Spinal cord (tissue), 10 donors: Measurements from ENCODE around the gene PRB2. TPM values are rescaled to one million over a fixed set of nuclear protein-coding genes. Genes with fewer than 3 reads are reported as not detected.
A peak's percentile ranks its signal among the peaks of the same experiment; 100 is the strongest.
"Not testable (repeated sequence)": the region's sequence is repeated elsewhere in the genome, so short reads cannot be mapped to it uniquely, and the experiment has no call there.

Experiments
- DNase-seq, 6 donors: peaks; one replicate each; pipeline versions ENCODE4 v3.0.0 to v3.0.0-alpha.2; 2013 to 2015; ENCODE audit warnings: low spot score in 6 of 6, low read depth in 4 of 6
- H3K27ac ChIP-seq: one replicate; pipeline ENCODE4 v1.5.1; 2013; ENCODE audit warnings: low read depth, low read length, control low read depth
- H3K27me3 ChIP-seq: one replicate; pipeline ENCODE4 v1.6.1; 2013; ENCODE audit warnings: low read length; ENCODE audit not compliant: control insufficient read depth, insufficient read depth
- H3K36me3 ChIP-seq: one replicate; pipeline ENCODE4 v1.6.1; 2013; ENCODE audit warnings: low read length; ENCODE audit not compliant: control insufficient read depth, insufficient read depth
- H3K4me1 ChIP-seq: one replicate; pipeline ENCODE4 v1.6.1; 2013; ENCODE audit warnings: low read length; ENCODE audit not compliant: control insufficient read depth, insufficient read depth
- H3K4me3 ChIP-seq: one replicate; pipeline ENCODE4 v1.5.1; 2013; ENCODE audit warnings: low read depth, low read length, control low read depth
- H3K9me3 ChIP-seq: one replicate; pipeline ENCODE4 v1.6.1; 2013; ENCODE audit warnings: low read length; ENCODE audit not compliant: control insufficient read depth, insufficient read depth
- WGBS: methylation state at CpG from one replicate; pipeline ENCODE4 v1.1.5; 2013; ENCODE audit warnings: missing lambda C conversion rate; ENCODE audit not compliant: insufficient coverage; 5-methylcytosine and 5-hydroxymethylcytosine counted together
- polyA plus RNA-seq, 2 donors: library from polyadenylated mRNA; unstranded; fragments of 120-200 nt; gene quantifications; one replicate each; pipeline ENCODE4 v1.2.1, GENCODE V29; 2013; ENCODE audit not compliant: insufficient read length in 2 of 2
- total RNA-seq, 2 donors: library from RNA; depleted of rRNA in 1 of 2; stranded (reverse); fragments of 120-200 nt in 1 of 2; fragments of >200 nt in 1 of 2; gene quantifications; one replicate each; pipeline versions ENCODE4 v1.2.3 to v1.2.4, GENCODE V29; 2013 to 2014
- donor health status: healthy.

The PRB2 gene
- total and polyA plus RNA-seq, 4 donors, result not detected

DNA sequence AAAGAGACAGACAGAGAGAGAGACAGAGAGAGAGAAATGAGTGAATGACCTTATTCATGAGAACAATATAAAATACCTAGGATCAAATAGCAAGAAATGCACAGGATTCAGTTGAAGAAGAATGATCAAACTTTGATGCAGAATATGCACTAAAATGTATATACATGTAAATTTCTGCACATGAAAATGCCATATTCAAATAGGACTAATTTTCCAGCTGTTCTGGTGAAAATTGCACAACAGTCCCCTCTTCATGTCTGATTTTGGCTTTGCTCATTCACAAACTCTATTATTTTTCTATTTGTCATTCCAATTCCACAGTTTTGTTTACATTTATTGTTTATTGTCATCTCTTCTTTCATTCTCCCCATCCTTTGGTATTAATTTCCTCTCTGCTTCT is 34.2 kb downstream of the PRB2 start:
- Histone ChIP-seq H3K4me1 (no peaks in the 10 kb centered on the region), H3K27me3 (no peaks in the 10 kb centered on the region), H3K27ac (no peak overlapping the region), H3K36me3 (no peaks in the 10 kb centered on the region), H3K9me3 (no peaks in the 10 kb centered on the region), H3K4me3 (no peak overlapping the region)
- DNase-seq, result no peak

DNA sequence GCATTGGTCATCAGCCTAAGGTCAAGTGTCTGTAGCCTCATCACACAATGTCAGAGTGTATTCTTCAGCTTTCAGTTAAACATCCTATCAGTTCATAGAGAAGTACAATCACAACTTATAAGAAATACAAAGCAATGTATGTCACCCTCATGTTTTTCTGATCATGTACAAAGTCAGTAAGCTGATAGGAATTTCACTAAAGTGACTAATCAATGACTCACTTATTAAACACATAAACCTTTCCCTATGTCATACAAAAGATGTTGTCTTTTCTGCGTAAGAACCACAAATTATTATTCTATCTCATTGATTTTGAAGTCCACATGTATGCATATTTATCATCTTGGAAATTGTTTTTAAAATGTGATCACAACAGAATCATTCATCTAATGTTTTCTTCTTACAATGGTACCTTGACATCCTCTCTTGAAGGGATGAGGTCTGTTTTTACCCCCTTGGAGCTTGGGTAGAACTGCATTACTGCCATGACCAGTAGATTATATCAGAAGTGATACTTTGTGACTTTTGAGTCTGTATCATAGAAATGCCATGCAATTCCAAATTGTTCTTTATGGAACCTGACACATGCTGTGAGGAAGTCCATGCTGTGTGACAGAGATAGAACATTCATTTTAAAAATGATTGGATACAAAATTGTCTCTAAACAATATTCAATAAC is 35.0 kb downstream of the PRB2 start:
- not testable (repeated sequence) for H3K27ac ChIP-seq, H3K36me3 ChIP-seq, H3K27me3 ChIP-seq, DNase-seq, H3K4me3 ChIP-seq, H3K9me3 ChIP-seq, H3K4me1 ChIP-seq
- WGBS, result no CpG with 5 or more reads among the region's 1 CpG

DNA sequence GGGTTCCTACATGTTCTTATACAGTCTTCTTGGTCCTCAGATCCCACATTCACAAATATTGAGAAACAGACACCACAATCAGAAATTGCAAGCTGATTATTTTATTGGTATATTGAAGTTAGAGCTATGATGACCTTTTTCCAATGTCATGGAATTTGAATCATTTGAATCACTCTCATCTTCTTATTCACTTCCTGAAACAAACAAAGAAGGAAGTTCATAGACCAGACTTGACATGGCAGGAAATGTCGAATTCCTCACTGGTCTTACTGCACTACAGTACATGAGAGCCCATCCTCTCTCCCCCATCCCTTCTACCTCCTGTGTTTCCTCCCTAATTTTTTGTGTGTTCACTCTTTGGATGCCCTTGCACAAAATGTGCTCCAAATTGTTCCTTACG is 43.6 kb downstream of the PRB2 start:
- H3K9me3 ChIP-seq, H3K4me1 ChIP-seq, DNase-seq, H3K27ac ChIP-seq, H3K4me3 ChIP-seq, H3K36me3 ChIP-seq, H3K27me3 ChIP-seq: not testable (repeated sequence)
- WGBS, result 40% methylated on average over 1 of the region's 2 CpGs

DNA sequence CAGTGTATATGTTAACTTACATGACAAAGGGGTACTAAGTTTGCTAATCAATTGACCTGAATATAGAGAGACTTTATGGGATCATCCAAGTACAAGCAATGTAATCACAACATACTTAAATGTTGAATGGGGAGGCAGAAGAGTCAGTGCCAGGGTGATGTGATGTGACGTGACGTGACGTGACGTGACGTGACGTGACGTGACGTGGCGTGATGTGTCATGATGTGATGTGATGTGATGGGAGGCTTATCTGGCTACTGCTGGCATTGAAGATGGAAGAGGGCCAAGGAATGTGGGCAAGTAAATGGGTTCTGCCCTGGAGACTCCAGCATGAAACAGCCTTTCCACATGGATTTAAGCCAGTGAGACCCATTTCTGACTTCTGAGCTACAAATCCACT is 46.9 kb downstream of the PRB2 start:
- no peak overlapping the region for H3K27ac ChIP-seq
- H3K27me3 ChIP-seq, result no peaks in the 10 kb centered on the region
- 96% methylated on average over 9 of the region's 9 CpGs for WGBS
- DNase-seq, result peak in 1 of 6 donors; percentile 1
- no peak overlapping the region for H3K4me3 ChIP-seq
- H3K36me3 ChIP-seq, result no peaks in the 10 kb centered on the region
- no peaks in the 10 kb centered on the region for H3K4me1 ChIP-seq
- H3K9me3 ChIP-seq, result no peaks in the 10 kb centered on the region

DNA sequence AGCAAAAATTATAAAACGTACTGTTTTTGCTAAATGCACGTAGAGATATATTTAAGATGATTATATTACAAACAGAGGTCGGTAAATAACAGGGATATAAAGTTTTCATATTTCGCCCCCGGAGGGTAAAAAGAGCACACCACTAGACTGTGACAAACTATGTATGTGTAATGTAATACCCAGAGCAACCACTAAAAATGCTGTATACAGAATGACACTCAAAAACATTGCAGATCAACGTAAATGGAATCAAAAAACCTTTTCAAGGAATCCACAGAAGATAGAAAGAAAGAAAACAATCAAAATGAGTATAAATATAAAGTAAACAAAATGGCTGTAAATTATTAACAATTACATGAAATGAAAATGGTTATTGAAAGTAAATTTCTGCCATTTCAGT is 47.6 kb downstream of the PRB2 start:
- no peak for DNase-seq
- no CpG with 5 or more reads among the region's 6 CpGs for WGBS
- Histone ChIP-seq H3K4me1 (no peaks in the 10 kb centered on the region), H3K4me3 (no peak overlapping the region), H3K9me3 (no peaks in the 10 kb centered on the region), H3K27me3 (no peaks in the 10 kb centered on the region), H3K36me3 (no peaks in the 10 kb centered on the region), H3K27ac (no peak overlapping the region)

DNA sequence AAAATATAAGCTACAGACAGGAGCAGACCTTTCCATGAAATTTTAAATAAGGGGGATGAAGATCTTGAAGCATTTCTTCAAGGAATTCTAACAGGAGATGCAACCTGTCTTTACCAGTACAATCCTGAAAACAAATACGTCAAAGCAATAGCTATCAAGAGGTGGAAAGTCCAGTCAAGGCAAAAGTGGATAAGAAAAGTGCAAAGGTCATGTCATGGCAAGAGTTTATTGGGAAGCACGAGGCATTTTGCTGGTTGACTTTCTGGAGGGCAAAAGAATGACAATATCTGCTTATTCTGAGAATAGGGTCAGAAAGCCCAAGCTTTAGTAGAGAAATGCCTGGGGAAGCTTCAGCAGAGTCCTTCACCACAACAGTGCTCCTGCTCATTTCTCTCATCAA is 50.9 kb downstream of the PRB2 start:
- no peak overlapping the region for H3K4me3 ChIP-seq
- no peaks in the 10 kb centered on the region for H3K4me1 ChIP-seq
- WGBS, result 76% methylated on average over 2 of the region's 2 CpGs
- no peaks in the 10 kb centered on the region for H3K9me3 ChIP-seq
- no peaks in the 10 kb centered on the region for H3K27me3 ChIP-seq
- H3K36me3 ChIP-seq, result no peaks in the 10 kb centered on the region
- DNase-seq, result no peak
- H3K27ac ChIP-seq, result no peak overlapping the region

Other genes with a start within 250 kb of the PRB2 start
- 10 to 100 TPM; 12.6 to 13.3 TPM for gene SMIM10L1, start 224.4 kb downstream of the PRB2 start, total RNA-seq
- 10 to 100 TPM; 19.8 to 22.6 TPM for gene SMIM10L1, start 224.4 kb downstream of the PRB2 start, polyA plus RNA-seq
- not detected for gene TAS2R42, start 208.6 kb downstream of the PRB2 start, total RNA-seq
- gene TAS2R42, start 208.6 kb downstream of the PRB2 start, polyA plus RNA-seq, result under 1 TPM in 1 of 2 donors, not detected in 1; 0.23 TPM
- gene PRB3, start 125.9 kb downstream of the PRB2 start, total RNA-seq, result not detected
- under 1 TPM in 1 of 2 donors, not detected in 1; 0.32 TPM for gene PRB3, start 125.9 kb downstream of the PRB2 start, polyA plus RNA-seq
- gene PRB4, start 85.1 kb downstream of the PRB2 start, total RNA-seq, result not detected
- not detected for gene PRB4, start 85.1 kb downstream of the PRB2 start, polyA plus RNA-seq